HTR-8/SVneo (cell line): Measurements from ENCODE around the gene NQO2.
"Not testable (repeated sequence)": the region's sequence is repeated elsewhere in the genome, so short reads cannot be mapped to it uniquely, and the experiment has no call there.

Experiments used
- DNase-seq: peaks from one replicate; pipeline ENCODE4 v3.0.0; 2011; ENCODE audit warnings: low spot score, mixed read lengths; ENCODE audit not compliant: insufficient read length
- FAIRE-seq: peaks from 2 replicates; lab custom pipeline; 2011; peaks lifted over from hg19 to GRCh38; lab: Jason Lieb, UNC

NQO2 gene

DNA sequence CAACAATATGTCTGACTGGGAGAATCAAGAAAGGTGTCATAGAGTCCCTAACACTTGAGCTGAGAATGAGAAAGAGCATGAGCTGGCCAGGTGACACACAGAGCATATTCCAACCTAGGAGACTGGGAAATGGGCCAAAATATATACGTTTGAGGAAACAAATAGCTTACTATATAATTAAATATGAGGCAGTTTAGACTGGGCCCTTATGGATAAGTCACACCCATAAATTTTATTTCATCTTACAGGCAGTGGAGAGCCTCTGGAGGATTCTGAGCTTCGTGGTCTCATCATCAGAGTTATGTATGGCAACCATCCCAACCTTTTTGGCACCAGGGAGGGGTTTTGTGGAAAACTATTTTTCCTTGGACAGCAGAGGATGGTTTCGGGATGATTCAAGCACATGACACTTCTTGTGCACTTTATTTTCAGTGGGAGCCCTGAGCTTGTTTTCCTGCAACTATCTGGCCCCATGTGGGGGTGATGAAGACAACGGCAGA, 12.9 kb upstream of the NQO2 start:
- FAIRE-seq (no peak), DNase-seq (no peak)

DNA sequence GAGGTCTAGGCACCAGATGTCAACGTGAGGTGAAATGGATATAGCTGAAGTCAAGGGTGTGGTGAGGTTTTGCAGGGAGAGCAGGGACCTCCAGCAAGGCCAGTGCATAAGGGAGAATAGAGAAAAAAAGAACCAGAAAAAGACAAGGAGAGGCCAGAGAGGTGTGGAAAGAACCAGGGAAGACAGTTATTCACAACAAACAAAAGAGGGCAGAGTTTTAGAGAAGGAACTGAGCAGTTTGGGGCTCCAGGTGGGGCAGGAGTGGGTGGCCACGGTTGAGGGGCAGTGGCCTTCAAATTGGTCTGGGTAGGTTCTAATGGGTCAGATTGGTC, 11.6 kb upstream of the NQO2 start:
- FAIRE-seq (no peak), DNase-seq (no peak)

DNA sequence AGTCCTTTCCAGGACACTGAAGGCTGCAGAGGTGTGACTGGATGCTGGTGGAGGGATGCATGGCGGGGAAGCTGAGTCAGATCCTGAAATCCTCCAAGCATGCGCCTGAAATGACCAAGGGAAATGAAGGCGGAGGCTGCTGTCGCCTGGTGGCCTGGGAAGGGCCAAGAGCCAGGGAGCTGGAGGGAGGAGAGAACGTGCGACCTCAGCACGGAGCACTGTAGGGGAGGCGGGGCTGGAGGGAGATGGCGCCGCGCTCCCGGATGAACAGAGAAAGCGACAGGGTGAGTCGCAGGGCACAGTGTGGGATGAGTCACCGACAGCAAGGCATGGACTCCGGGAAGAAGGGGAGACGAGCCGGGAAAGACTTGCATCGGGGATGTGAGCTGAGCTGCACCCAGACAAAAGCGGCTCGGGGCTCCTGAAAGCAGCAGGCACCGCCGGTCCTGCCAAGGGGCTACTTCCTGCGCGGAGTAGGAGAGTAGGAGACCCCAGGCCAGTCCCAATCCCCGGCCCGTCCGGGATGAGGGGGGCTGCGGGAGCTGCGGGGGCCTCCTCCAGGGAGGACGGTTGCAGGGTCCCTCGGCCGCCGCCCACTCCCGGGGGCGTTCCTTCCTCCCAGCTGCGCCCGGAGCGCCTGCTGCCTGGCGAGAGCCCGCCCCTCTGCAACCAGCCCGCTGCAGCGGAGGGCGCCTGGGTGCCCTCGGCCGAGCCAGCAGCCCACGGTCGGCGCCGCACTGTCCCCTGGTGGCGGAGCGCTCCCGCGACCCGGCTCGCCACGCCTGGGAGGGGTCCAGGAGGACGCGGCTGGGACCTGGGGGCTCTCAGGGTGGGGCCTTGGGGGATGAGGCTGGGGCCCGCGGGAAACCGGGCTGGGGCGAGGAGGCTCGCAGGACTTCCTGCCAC, 11.0 kb upstream of the NQO2 start:
- peak; percentile 70 for FAIRE-seq
- peak; percentile 82 for DNase-seq

DNA sequence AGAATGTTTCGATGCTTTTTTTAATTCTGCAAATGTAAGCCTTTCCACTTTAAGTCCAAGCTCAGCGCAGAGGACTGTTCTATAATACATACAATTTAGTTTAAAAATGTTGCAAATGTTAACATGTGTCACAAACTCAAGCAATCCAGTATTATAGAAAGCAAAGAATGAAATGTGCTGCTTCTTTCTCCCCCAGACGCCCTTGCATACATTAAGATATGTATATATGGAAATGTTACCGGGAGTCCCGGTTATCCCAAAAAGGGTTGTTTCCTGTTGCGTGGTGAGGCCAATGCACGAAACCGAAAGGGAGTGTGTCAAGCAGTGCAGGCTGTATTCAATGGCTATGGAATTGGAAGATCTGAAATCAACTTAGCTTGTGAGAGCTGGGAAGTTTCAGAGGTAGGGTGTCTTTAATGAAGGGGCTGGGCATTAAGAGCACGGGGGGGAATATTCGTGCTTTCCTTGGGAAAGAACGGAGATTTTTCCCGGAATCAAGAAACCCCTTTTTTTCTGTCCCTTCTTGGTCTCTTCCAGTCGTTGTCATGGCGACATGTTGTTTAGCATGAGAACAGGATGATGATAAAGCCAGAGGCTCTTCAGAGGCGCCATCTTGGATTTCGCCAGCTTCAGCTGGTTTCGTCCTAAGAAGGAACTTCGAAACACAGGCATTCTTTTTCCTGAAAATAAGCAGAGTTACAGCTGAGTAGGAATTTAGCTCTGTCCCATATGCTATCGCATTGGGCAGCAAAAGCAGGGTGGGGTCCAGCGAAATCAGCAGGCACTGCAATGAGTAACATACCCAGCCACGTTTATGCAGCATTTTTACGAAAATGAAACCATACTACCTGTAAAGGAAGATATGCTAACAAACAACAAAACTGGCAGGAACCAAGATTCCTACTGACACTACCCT, 10.1 kb upstream of the NQO2 start:
- DNase-seq (peak; percentile 75), FAIRE-seq (no peak)

DNA sequence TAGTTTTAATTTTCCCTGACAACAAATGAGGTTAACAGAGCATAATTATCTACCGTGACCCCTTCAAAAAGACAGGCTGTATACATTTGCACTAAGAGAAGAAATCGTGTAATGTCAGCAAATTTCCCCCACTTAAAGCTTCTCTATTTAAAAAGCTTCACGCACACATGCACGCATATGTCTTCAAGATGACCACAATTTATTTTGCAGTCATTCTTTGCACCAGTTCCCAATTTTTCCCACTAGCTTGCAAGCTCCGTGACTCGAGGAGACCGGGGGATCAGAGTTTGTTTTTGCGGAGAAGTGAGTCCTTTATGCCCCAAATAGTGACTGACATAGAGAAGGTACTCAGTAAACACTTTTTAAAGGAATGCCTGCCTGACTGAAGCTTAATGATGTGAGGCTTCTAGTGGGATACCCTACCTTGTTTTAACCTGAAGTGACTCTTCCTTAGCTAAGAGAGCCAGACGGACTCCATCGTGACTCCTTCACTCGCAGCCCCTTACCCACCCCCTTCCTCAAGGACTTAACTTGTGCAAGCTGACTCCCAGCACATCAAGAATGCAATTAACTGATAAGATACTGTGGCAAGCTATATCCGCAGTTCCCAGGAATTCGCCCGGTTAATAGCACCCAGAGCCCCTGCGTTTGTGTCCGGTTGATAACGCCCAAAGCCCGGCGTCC, 9.3 kb upstream of the NQO2 start:
- no peak for DNase-seq
- FAIRE-seq, result no peak

DNA sequence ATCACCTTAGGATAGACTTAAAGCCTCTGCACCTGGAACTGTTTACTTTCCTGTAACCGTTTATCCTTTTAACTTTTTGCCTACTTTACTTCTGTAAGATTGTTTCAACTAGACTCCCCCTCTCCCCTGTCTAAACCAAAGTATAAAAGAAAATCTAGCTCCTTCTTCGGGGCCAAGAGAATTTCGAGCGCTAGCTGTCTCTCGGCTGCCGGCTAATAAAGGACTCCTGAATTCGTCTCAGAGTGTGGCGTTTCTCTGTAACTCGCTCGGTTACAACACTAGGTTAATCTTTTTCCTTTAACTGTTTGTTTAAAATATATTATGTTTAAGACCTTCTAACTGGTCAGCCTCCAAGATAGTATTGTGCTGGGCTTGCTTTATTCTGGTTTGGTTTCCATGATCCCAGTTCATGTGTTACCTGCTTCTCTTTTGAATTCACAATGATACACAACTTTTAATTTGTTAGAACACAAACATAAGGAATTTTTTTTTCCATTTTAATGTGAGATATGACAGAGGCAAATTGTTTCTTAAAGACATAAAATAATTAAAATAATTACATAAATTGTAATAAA, 8.7 kb upstream of the NQO2 start:
- no peak for FAIRE-seq
- no peak for DNase-seq

DNA sequence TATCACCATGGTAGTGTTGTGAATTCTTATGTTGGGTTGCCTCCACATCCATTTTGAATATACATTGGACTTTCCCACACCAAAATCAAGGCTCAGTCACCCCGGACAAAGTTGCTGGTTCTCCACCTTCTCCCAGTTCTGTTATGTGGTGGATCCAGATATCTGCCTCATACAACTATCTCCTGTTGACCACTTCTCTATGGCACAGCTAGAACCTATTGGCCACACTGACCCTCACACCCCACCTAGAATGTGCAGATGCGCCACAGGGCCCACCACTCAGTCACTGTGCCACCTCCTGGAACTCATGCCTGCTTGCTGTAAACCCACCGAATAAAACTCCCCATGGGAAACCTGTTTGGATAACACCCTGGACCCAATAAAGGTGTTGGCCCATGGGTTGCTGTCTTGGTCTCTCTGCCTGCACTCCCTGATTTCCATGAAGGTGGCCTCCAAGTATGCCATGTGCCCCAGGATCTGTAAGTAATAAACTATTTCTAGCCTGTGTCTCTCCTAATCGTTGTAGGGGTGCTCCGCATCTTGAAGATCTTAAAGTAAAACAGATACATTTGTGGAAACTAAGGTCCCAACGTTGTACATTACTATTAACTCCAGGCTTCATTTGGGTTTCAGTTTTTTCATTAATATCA, 7.2 kb upstream of the NQO2 start:
- FAIRE-seq, result no peak

GRCh38 chr6:2993755-2994317, 5.9 kb upstream of the NQO2 start:
- DNase-seq, result no peak
- FAIRE-seq, result no peak

More for the DNA sequence above, 7.2 kb upstream of the NQO2 start:
- DNase-seq, result no peak

DNA sequence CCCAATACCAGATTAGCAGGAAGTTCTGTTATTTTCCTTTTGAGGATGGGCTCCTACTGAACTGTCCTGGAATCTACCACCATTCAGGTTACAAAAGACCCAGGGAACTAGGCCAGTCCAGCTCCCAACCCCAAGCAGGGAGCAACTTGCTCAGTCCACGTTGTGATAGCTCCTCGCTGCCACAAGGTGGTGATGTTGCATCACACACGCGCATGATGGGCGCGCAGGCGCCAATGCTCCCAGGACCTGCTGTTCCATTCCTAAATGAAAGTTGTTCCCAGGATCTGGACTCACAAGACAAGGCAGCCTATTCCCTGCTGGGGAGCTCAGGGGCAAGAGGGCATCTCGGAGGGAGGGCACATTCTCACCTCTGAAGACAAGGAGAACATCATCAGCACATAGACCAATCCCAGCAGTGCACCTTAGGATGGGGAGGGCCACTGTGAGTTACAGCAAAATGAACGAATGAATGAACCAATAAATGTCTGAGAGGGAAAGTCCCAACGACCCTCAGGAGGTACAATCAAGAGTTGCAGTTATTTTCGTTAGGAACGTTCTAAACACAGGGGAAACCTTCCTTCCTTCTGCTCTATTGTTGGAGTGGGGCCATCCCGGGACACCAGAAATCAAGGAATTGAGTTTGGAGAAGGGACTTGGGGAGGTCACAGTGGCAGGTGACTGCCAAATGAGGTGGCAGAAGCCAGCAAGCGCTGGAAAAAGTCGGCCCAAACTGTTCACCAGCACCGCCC, 1.3 kb upstream of the NQO2 start:
- FAIRE-seq, result peak; percentile 100
- DNase-seq, result not testable (repeated sequence)

- no peak for DNase-seq
- no peak for FAIRE-seq
Measured at GRCh38 chr6:2998998-2999617, 586 bp upstream of the NQO2 start.

DNA sequence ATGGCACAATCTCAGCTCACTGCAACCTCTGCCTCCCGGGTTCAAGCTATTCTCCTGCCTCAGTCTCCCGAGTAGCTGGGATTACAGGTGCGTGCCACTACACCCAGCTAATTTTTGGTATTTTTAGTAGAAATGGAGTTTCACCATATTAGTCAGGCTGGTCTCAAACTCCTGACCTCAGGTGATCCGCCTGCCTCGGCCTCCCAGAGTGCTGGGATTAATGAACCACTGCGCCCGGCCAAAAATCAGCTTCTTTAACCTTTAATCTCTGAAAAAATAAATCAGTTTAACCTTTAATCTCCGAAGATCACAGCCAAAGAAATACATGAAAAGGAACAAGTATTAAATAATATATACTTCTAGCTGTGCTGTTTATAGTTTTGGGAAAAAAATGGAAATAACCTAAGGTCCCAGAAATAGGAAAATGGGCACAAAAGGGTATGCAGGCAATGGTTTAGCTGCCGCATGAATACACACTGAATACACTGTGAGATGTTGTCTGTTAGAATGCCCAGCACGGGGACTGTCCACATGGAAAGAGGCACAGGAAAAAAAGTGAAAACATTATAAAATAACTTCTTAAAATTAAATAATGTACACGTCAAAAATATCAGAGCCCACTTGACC, 1.6 kb downstream of the NQO2 start:
- no peak for DNase-seq
- no peak for FAIRE-seq

- DNase-seq, result peak; percentile 62
- no peak for FAIRE-seq
Measured at GRCh38 chr6:3001773-3002293, 2.1 kb downstream of the NQO2 start.

- not testable (repeated sequence) for FAIRE-seq, DNase-seq
Measured at GRCh38 chr6:3003226-3003625, 3.5 kb downstream of the NQO2 start.

DNA sequence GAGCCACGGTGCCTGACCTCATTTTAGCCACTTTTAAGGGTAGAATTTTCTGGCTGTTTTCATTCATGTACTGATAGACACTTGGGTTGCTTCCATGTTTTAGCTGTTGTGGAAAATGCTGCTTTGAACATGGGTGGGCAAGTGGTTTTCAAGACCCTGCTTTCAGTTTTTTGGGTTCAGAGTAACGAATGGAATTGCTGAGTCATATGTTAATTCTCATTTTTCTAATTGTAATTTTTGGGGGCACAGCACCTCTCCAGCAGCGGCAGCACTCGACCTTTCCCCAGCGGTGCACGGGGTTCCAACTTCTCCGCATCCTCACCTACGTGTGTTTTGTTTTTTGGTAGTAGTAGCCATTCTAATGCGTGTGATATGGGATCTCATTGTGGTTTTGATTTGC, 5.4 kb downstream of the NQO2 start:
- no peak for FAIRE-seq
- no peak for DNase-seq

DNA sequence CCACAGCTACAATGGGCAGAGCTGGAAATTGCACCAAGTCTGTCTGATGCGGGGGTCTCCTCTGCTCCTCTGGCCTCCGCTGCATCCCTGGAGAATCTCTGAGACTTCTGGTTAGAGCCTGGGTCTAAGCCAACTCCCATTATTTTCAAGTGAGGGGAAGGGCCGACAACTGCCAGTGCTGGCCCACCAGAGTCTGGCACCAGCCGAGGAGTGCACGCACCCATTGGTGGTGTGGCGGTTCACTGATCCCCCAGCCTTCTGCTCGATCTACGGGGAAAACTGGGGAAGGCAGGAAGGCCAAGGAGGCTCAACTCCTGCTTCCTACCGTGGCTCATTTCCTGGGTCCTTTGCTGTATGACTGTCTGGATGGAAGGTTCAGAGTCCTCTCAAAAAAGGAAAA, 6.2 kb downstream of the NQO2 start:
- FAIRE-seq (no peak), DNase-seq (no peak)

- DNase-seq, result no peak
- FAIRE-seq, result no peak
Measured at GRCh38 chr6:3006476-3006875, 6.8 kb downstream of the NQO2 start.

DNA sequence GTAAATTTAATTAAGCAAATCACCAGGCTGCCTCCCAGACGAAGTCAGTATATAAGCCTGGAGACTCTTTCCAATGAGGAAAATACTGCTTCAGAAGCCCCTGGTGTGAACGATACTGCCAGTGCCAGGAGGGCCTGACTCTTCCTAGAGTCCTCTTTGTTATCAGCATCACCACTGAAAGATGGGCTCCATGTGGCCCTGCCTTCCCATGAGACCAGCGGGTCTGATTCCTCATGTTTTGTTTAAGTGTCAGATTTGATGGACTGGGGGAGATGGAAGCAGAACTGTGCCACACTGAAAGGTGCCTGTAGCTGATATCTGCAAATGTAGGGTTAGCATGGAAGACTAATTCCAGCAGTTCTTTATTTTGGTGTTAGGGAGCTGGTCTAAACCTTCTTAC, 7.9 kb downstream of the NQO2 start:
- no peak for FAIRE-seq
- no peak for DNase-seq
